Fibroblast of the aortic adventitia (primary cell): Measurements from ENCODE around the gene LMO4. TPM values are rescaled to one million over a fixed set of nuclear protein-coding genes. Genes with fewer than 3 reads are reported as not detected.

Experiments
- DNase-seq: peaks from one replicate; pipeline ENCODE4 v3.0.0-alpha.2; 2010; ENCODE audit warnings: low read depth
- H3K4me3 ChIP-seq: 2 replicates; pipeline ENCODE4 v1.5.1; 2011; ENCODE audit warnings: low read depth, mild to moderate bottlenecking, control low read depth, low read length, moderate library complexity
- CTCF ChIP-seq: IDR thresholded peaks from 2 replicates; pipeline ENCODE4 v1.5.1; 2011; ENCODE audit warnings: mild to moderate bottlenecking, low read length, control low read depth, inconsistent platforms; ENCODE audit not compliant: insufficient read depth
- total RNA-seq: library from RNA; depleted of rRNA; stranded (reverse); fragments of >200 nt; gene quantifications from 2 replicates; pipeline ENCODE4 v1.2.3, GENCODE V29; 2012; ENCODE audit warnings: low replicate concordance

LMO4 gene
- total RNA-seq, 1 donor = 47.1 TPM

GRCh38 chr1:87344231-87344630 lies 15.6 kb downstream of the LMO4 start:
- H3K4me3 ChIP-seq = no peak overlapping the region

GRCh38 chr1:87346130-87346814 lies 17.6 kb downstream of the LMO4 start:
- no peak overlapping the region for H3K4me3 ChIP-seq
- no peak for DNase-seq
- TF ChIP-seq CTCF = no peak

More at GRCh38 chr1:87344231-87344630, 15.6 kb downstream of the LMO4 start:
- TF ChIP-seq CTCF = no peak
- DNase-seq = no peak

GRCh38 chr1:87348341-87349019 lies 19.8 kb downstream of the LMO4 start:
- no peak overlapping the region for H3K4me3 ChIP-seq
- no peak for DNase-seq
- TF ChIP-seq CTCF = no peak

- no peak for TF ChIP-seq CTCF
- no peak overlapping the region for H3K4me3 ChIP-seq
- no peak for DNase-seq
These were observed 20.4 kb downstream of the LMO4 start for GRCh38 chr1:87349036-87349435.

- no peak overlapping the region for H3K4me3 ChIP-seq
- no peak for DNase-seq
- TF ChIP-seq CTCF = no peak
These were observed 27.2 kb downstream of the LMO4 start for GRCh38 chr1:87355894-87356293.

GRCh38 chr1:87356591-87356990 lies 27.9 kb downstream of the LMO4 start:
- no peak for DNase-seq
- no peak overlapping the region for H3K4me3 ChIP-seq
- TF ChIP-seq CTCF = no peak
